Subcutaneous adipose tissue (tissue), 4 donors: ENCODE measurements around the gene CSNK1G1. TPM values are rescaled to one million over a fixed set of nuclear protein-coding genes. Genes with fewer than 3 reads are reported as not detected.

ENCODE experiments used
- CTCF ChIP-seq: fragments of 450-650 bp; IDR thresholded peaks from one replicate; pipeline ENCODE4 v1.5.1; 2016; ENCODE audit warnings: low read depth, mild to moderate bottlenecking, control low read depth, antibody characterized with exemption, moderate library complexity
- total RNA-seq, 4 donors: library from RNA; depleted of rRNA; stranded (reverse); fragments of >200 nt; gene quantifications; one replicate each; pipeline ENCODE4 v1.1.0, GENCODE V29; 2016

CSNK1G1 gene
- total RNA-seq, 4 donors from 2014 or later = 13.0 to 26.7 (median 16.2) TPM

- TF ChIP-seq CTCF = no peak
Observed at GRCh38 chr15:64144565-64145281, 211.2 kb downstream of the CSNK1G1 start.

GRCh38 chr15:64144192-64144564, 211.8 kb downstream of the CSNK1G1 start:
- no peak for TF ChIP-seq CTCF

DNA sequence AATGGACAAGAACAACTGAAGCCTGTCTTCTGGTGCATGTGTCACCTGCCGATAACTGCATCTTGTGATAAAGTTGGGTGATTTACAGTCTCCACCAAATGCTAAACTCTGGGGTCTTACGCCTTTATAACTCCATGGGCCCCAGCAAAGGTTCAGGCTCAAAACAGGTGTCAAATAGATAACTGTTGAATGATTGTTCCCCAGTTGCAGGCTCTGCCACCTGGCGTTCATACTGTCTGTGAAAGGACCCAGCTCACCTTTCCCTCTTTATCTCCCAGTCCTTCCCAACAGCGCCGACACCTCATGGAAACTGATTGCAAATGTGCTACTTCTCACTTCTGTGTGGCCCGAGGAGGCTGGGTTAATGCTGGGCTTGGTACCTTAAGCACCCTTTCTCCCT, 212.7 kb downstream of the CSNK1G1 start:
- no peak for TF ChIP-seq CTCF

DNA sequence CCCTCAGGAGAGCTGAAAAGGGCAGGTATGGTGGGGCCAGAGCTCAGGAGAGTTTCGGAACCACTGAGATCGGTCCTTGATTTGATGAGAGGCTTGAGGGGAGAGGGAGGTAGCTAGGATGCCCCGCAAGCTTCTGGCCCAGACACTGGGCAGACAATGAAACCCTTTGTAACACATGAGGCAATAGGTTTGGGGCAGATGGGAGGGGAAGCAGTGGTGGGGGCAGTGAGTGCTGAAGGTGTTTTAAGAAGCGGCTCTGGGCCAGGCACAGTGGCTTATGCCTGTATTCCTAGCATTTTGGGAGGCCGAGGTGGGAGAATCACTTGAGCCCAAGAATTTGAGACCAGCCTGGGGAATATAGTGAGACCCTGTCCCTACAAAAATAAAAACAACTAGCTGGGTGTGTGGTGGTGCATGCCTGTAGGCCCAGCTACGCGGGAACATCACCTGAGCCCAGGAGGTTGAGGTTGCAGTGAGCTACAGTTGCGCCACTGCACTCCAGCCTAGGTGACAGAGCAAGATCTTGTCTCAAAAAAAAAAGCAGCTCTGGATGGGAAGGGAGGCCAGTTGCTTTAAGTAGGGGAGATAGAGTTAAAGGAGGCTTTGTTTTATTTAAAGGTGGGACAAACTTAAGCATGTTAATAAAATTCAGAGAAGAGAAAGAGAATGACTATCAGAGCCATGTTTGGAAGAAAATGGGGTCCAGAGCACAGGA, 214.0 kb downstream of the CSNK1G1 start:
- TF ChIP-seq CTCF = no peak

DNA sequence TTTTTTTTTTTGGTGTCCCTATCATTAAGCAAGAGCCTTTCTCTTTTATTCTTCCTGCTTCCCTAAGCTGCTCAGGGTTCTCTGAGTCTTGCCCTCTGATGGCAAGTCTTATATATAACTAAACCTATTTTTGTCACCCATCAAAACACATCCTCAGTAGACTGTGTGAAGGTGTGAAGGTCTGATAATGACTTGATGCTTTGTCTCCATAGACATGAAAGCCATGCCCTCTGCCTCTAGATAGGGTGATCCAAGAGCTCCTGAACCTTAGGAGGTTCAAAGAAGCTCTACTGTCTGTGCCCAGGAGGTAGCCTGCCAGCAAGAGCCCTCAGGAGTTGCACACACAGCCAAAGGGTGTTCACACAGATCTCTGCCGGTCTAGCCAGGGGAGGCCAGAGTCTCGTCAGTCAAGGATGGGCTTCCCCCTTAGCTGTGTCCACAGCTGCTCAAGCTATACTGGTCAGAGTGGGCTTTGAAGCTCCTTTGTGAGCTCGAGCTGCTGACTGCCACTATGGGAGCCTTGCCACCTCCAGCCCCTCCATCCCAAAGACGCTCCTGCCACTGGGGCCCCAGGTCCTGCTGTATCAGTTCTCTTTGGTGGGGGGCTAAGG, 217.5 kb downstream of the CSNK1G1 start:
- TF ChIP-seq CTCF = no peak

- TF ChIP-seq CTCF = no peak
Observed at GRCh38 chr15:64137226-64137833, 218.6 kb downstream of the CSNK1G1 start.

- no peak for TF ChIP-seq CTCF
Observed at GRCh38 chr15:64136347-64136746, 219.6 kb downstream of the CSNK1G1 start.
